H9 (cell line): ENCODE measurements around the gene STK38L. TPM values are rescaled to one million over a fixed set of nuclear protein-coding genes. Genes with fewer than 3 reads are reported as not detected.

Source experiments
- DNase-seq: peaks from one replicate; pipeline ENCODE4 v3.0.0-alpha.2; 2017
- H2AFZ ChIP-seq: one replicate; pipeline ENCODE4 v1.6.1; 2013; ENCODE audit warnings: mild to moderate bottlenecking, low read length, control low read depth, moderate library complexity
- H2AK5ac ChIP-seq: 2 replicates; pipeline ENCODE4 v1.6.1; 2013; ENCODE audit warnings: low read length, control low read depth, mixed read lengths; ENCODE audit not compliant: insufficient read length
- H2BK120ac ChIP-seq: one replicate; pipeline ENCODE4 v1.6.1; 2013; ENCODE audit warnings: low read depth, mild to moderate bottlenecking, low read length, control low read depth, inconsistent platforms; ENCODE audit not compliant: poor library complexity, severe bottlenecking
- H2BK12ac ChIP-seq: 2 replicates; pipeline ENCODE4 v1.6.1; 2013; ENCODE audit warnings: low read length, control low read depth, mixed read lengths, low read depth; ENCODE audit not compliant: insufficient read length
- H2BK15ac ChIP-seq: 2 replicates; pipeline ENCODE4 v1.6.1; 2013; ENCODE audit warnings: low read depth, low read length, control low read depth
- H2BK20ac ChIP-seq: one replicate; pipeline ENCODE4 v1.6.1; 2013; ENCODE audit warnings: low read depth, mild to moderate bottlenecking, low read length, control low read depth, inconsistent platforms; ENCODE audit not compliant: poor library complexity, severe bottlenecking
- H2BK5ac ChIP-seq: 2 replicates; pipeline ENCODE4 v1.6.1; 2013; ENCODE audit warnings: low read length, control low read depth, mixed read lengths; ENCODE audit not compliant: insufficient read length
- H3K14ac ChIP-seq: 2 replicates; pipeline ENCODE4 v1.6.1; 2013; ENCODE audit warnings: low read length, control low read depth; ENCODE audit not compliant: insufficient read depth
- H3K18ac ChIP-seq: 2 replicates; pipeline ENCODE4 v1.6.1; 2013; ENCODE audit warnings: low read depth, mild to moderate bottlenecking, mixed read lengths, low read length, control low read depth; ENCODE audit not compliant: insufficient read length
- H3K23ac ChIP-seq: 2 replicates; pipeline ENCODE4 v1.6.1; 2013; ENCODE audit warnings: low read length, control low read depth, mixed read lengths, low read depth; ENCODE audit not compliant: insufficient read length
- H3K23me2 ChIP-seq: 2 replicates; pipeline ENCODE4 v1.6.1; 2013; ENCODE audit warnings: low read depth, mild to moderate bottlenecking, mixed read lengths, low read length, control low read depth; ENCODE audit not compliant: insufficient read length, poor library complexity, severe bottlenecking
- H3K27ac ChIP-seq: 2 replicates; pipeline ENCODE4 v1.5.1; 2013; ENCODE audit warnings: low read length, control low read depth, mixed read lengths, low read depth; ENCODE audit not compliant: insufficient read length
- H3K27me3 ChIP-seq: 2 replicates; pipeline ENCODE4 v1.6.1; 2013; ENCODE audit warnings: low read length, control low read depth, inconsistent platforms; ENCODE audit not compliant: insufficient read depth
- H3K4ac ChIP-seq: 2 replicates; pipeline ENCODE4 v1.6.1; 2013; ENCODE audit warnings: low read depth, mild to moderate bottlenecking, control low read depth, inconsistent platforms, low read length, moderate library complexity
- H3K4me1 ChIP-seq: 2 replicates; pipeline ENCODE4 v1.6.1; 2013; ENCODE audit warnings: low read length, control low read depth, inconsistent platforms; ENCODE audit not compliant: insufficient read depth
- H3K4me2 ChIP-seq: 2 replicates; pipeline ENCODE4 v1.6.1; 2013; ENCODE audit warnings: low read length, control low read depth, mixed read lengths; ENCODE audit not compliant: insufficient read length, insufficient read depth
- H3K56ac ChIP-seq: 2 replicates; pipeline ENCODE4 v1.6.1; 2013; ENCODE audit warnings: low read depth, mild to moderate bottlenecking, mixed read lengths, low read length, control low read depth; ENCODE audit not compliant: insufficient read length
- H3K79me1 ChIP-seq: 2 replicates; pipeline ENCODE4 v1.6.1; 2013; ENCODE audit warnings: low read depth, mild to moderate bottlenecking, moderate library complexity, low read length, control low read depth, inconsistent platforms; ENCODE audit not compliant: insufficient read depth, poor library complexity, severe bottlenecking
- H3K79me2 ChIP-seq: 2 replicates; pipeline ENCODE4 v1.6.1; 2013; ENCODE audit warnings: low read length, control low read depth, inconsistent platforms; ENCODE audit not compliant: insufficient read depth
- H3K9ac ChIP-seq: 2 replicates; pipeline ENCODE4 v1.6.1; 2013; ENCODE audit warnings: low read length, control low read depth, mixed read lengths; ENCODE audit not compliant: insufficient read length; ENCODE audit errors: extremely low read depth
- H3K9me3 ChIP-seq: one replicate; pipeline ENCODE4 v1.6.1; 2013; ENCODE audit warnings: low read depth, low read length, inconsistent platforms; ENCODE audit not compliant: control insufficient read depth
- H3T11ph ChIP-seq: one replicate; pipeline ENCODE4 v1.6.1; 2013; ENCODE audit warnings: mild to moderate bottlenecking, low read length, control low read depth, inconsistent platforms
- H4K20me1 ChIP-seq: one replicate; pipeline ENCODE4 v1.6.1; 2013; ENCODE audit not compliant: control insufficient read depth, insufficient read length, insufficient read depth
- H4K5ac ChIP-seq: 2 replicates; pipeline ENCODE4 v1.6.1; 2013; ENCODE audit warnings: low read depth, mild to moderate bottlenecking, mixed read lengths, low read length, control low read depth; ENCODE audit not compliant: insufficient read length
- H4K8ac ChIP-seq: replicated peaks from 2 replicates; pipeline ENCODE4 v1.6.1; 2013; ENCODE audit warnings: low read length, control low read depth, mixed read lengths, low read depth; ENCODE audit not compliant: insufficient read length
- H4K91ac ChIP-seq: 2 replicates; pipeline ENCODE4 v1.6.1; 2013; ENCODE audit warnings: low read depth, mild to moderate bottlenecking, moderate library complexity, mixed read lengths, low read length, control low read depth; ENCODE audit not compliant: insufficient read length
- H3K27ac Mint-ChIP-seq, 3 experiments: 2 replicates in 2 of 3; 3 replicates in 1 of 3; pipeline ENCODE4 v1.8.0; 2020 to 2021; ENCODE audit warnings: mixed read lengths in 3 of 3, mild to moderate bottlenecking in 1 of 3, moderate library complexity in 1 of 3
- H3K27me3 Mint-ChIP-seq: 2 replicates; pipeline ENCODE4 v1.8.0; 2021; ENCODE audit warnings: low read depth, mild to moderate bottlenecking, moderate library complexity, mixed read lengths
- H3K36me3 Mint-ChIP-seq, 3 experiments: 2 replicates in 2 of 3; 3 replicates in 1 of 3; pipeline ENCODE4 v1.8.0; 2020 to 2021; ENCODE audit warnings: low read depth in 3 of 3, mixed read lengths in 3 of 3; ENCODE audit not compliant: insufficient read depth in 1 of 3
- H3K4me1 Mint-ChIP-seq, 2 experiments: 2 replicates each; pipeline ENCODE4 v1.8.0; 2020; ENCODE audit warnings: mixed read lengths in 2 of 2
- H3K4me3 Mint-ChIP-seq, 2 experiments: 2 replicates in 1 of 2; 3 replicates in 1 of 2; pipeline ENCODE4 v1.8.0; 2020 to 2021; ENCODE audit warnings: mild to moderate bottlenecking in 2 of 2, mixed read lengths in 2 of 2, moderate library complexity in 1 of 2
- H3K9me3 Mint-ChIP-seq, 2 experiments: 2 replicates in 1 of 2; 3 replicates in 1 of 2; pipeline ENCODE4 v1.8.0; 2020; ENCODE audit warnings: mild to moderate bottlenecking in 2 of 2, mixed read lengths in 2 of 2, moderate library complexity in 1 of 2
- CTCF ChIP-seq: fragments of 200-600 bp; sonication (generic); conservative IDR thresholded peaks from 3 replicates; pipeline ENCODE4 v1.8.0; 2021; ENCODE audit warnings: antibody characterized with exemption, mild to moderate bottlenecking
- WGBS: extraction: QIAGEN DNeasy Blood & Tissue Kit; methylation state at CpG from one replicate; pipeline ENCODE4 v1.1.7; 2013; ENCODE audit warnings: missing lambda C conversion rate, low lambda C conversion rate, mixed read lengths; ENCODE audit not compliant: insufficient read length; ENCODE audit errors: extremely low coverage; 5-methylcytosine and 5-hydroxymethylcytosine counted together
- total RNA-seq: library from RNA; stranded (reverse); gene quantifications from 2 replicates; pipeline ENCODE4 v1.2.1, GENCODE V29; 2021

Gene STK38L
- total RNA-seq, 1 experiment from 2014 or later: 44.9 TPM

GRCh38 chr12:27299102-27299501, 55.0 kb downstream of the STK38L start:
- Histone ChIP-seq H3K4me1 (no peaks in the 10 kb centered on the region), H3K79me1 (no peaks in the 10 kb centered on the region), H4K91ac (no peak overlapping the region), H4K5ac (no peak overlapping the region), H3K14ac (no peak overlapping the region), H3K4me2 (no peak overlapping the region), H3K18ac (no peak overlapping the region), H3K27ac (no peak overlapping the region), H2BK5ac (no peak overlapping the region), H3K27me3 (no peaks in the 10 kb centered on the region), H3T11ph (no peak overlapping the region), H3K56ac (no peak overlapping the region), H2AFZ (no peak overlapping the region), H3K9ac (no peak overlapping the region), H3K79me2 (no peaks in the 10 kb centered on the region), H2BK15ac (no peak overlapping the region), H4K8ac (no peak overlapping the region), H3K23ac (no peak overlapping the region), H3K23me2 (no peaks in the 10 kb centered on the region), H3K9me3 (no peaks in the 10 kb centered on the region), H2AK5ac (no peak overlapping the region), H2BK120ac (no peak overlapping the region), H3K4ac (no peak overlapping the region), H2BK20ac (no peak overlapping the region), H2BK12ac (no peak overlapping the region), H4K20me1 (no peaks in the 10 kb centered on the region)
- no peak overlapping the region for H3K27ac Mint-ChIP-seq
- H3K4me1 Mint-ChIP-seq: peaks cover 0 to 9% of the 10 kb centered on the region in 2 experiments; a peak in 1 of 4 replicates
- H3K36me3 Mint-ChIP-seq: peaks cover 20 to 41% (median 39%) of the 10 kb centered on the region in 3 experiments
- no peak for TF ChIP-seq CTCF
- no CpG with 5 or more reads among the region's 1 CpG for WGBS
- peaks cover 11% of the 10 kb centered on the region in 2 experiments; a peak in 4 of 5 replicates for H3K9me3 Mint-ChIP-seq
- H3K4me3 Mint-ChIP-seq: no peak overlapping the region
- no peaks in the 10 kb centered on the region for H3K27me3 Mint-ChIP-seq
- no peak for DNase-seq
